Measurements from ENCODE around the gene PQBP1.
"Not testable (repeated sequence)": the region's sequence is repeated elsewhere in the genome, so short reads cannot be mapped to it uniquely, and the experiment has no call there.

DNA sequence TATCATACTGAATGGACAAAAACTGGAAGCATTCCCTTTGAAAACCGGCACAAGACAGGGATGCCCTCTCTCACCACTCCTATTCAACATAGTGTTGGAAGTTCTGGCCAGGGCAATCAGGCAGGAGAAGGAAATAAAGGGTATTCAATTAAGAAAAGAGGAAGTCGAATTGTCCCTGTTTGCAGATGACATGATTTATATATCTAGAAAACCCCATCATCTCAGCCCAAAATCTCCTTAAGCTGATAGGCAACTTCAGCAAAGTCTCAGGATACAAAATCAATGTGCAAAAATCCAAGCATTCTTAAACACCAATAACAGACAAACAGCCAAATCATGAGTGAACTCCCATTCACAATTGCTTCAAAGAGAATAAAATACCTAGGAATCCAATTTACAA, 25.7 kb upstream of the PQBP1 start:
- TF ChIP-seq, protein P1, sequence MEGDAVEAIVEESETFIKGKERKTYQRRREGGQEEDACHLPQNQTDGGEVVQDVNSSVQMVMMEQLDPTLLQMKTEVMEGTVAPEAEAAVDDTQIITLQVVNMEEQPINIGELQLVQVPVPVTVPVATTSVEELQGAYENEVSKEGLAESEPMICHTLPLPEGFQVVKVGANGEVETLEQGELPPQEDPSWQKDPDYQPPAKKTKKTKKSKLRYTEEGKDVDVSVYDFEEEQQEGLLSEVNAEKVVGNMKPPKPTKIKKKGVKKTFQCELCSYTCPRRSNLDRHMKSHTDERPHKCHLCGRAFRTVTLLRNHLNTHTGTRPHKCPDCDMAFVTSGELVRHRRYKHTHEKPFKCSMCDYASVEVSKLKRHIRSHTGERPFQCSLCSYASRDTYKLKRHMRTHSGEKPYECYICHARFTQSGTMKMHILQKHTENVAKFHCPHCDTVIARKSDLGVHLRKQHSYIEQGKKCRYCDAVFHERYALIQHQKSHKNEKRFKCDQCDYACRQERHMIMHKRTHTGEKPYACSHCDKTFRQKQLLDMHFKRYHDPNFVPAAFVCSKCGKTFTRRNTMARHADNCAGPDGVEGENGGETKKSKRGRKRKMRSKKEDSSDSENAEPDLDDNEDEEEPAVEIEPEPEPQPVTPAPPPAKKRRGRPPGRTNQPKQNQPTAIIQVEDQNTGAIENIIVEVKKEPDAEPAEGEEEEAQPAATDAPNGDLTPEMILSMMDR (IDR thresholded peaks at IDR 0.05; ENCODE audit: insufficient read depth, low read depth, low read length) = not testable (repeated sequence)
- TF ChIP-seq EZH2 (IDR thresholded peaks at IDR 0.05; ENCODE audit: insufficient read depth, low read length) = not testable (repeated sequence)

Data from astrocyte (in vitro differentiated cells and primary cell).